Ovary (tissue), 9 donors: ENCODE results near the gene SPEN. TPM values are rescaled to one million over a fixed set of nuclear protein-coding genes. Genes with fewer than 3 reads are reported as not detected.

Source experiments
- DNase-seq, 5 donors: peaks; one replicate each; pipeline ENCODE4 v3.0.0-alpha.2; 2019 to 2020
- H3K27ac ChIP-seq, 2 donors: fragments of 200-600 bp; one replicate each; pipeline versions ENCODE4 v1.5.1 to v1.8.0; 2019 to 2022
- H3K27me3 ChIP-seq: fragments of 200-600 bp; one replicate; pipeline ENCODE4 v1.8.0; 2022
- H3K36me3 ChIP-seq: fragments of 200-600 bp; sonication (generic); one replicate; pipeline ENCODE4 v1.5.1; 2019
- H3K4me1 ChIP-seq: one replicate; pipeline ENCODE4 v1.8.1; 2013; ENCODE audit warnings: mild to moderate bottlenecking, moderate library complexity; ENCODE audit not compliant: insufficient read depth
- H3K4me3 ChIP-seq: fragments of 200-600 bp; sonication (generic); one replicate; pipeline ENCODE4 v1.5.1; 2017
- H3K9me3 ChIP-seq, 2 donors: fragments of 200-600 bp in 1 of 2; sonication (generic) in 1 of 2; one replicate each; pipeline versions ENCODE4 v1.5.1 to v1.8.1; 2013 to 2019; ENCODE audit warnings: mild to moderate bottlenecking in 1 of 2, moderate library complexity in 1 of 2
- EP300 ChIP-seq: sonication (generic); formaldehyde crosslinking; IDR thresholded peaks from one replicate; pipeline ENCODE4 v1.6.1; 2017; ENCODE audit warnings: antibody characterized with exemption
- POLR2A ChIP-seq: fragments of 450-650 bp; IDR thresholded peaks from one replicate; pipeline ENCODE4 v1.6.1; 2017; ENCODE audit warnings: antibody characterized with exemption, mild to moderate bottlenecking, moderate library complexity
- WGBS, 3 donors: extraction: QIAGEN DNeasy Blood & Tissue Kit in 1 of 3; methylation state at CpG; one replicate each; pipeline versions ENCODE4 v1.1.5 to v1.1.7; 2013 to 2017; 5-methylcytosine and 5-hydroxymethylcytosine counted together
- intact Hi-C, 4 donors: fragments of 100-400 bp; cut with DNase I; formaldehyde crosslinking; loops; one replicate each; pipeline versions ENCODE4 v1.11.0 to v1.15.1; 2022 to 2023
- polyA plus RNA-seq, 2 donors: library from polyadenylated mRNA; stranded (reverse); fragments of 200-250 nt in 1 of 2; fragments of 350-450 nt in 1 of 2; fragmentation: Illumina TruSeq in 1 of 2; extraction: RNeasy Lipid Tissue Mini Kit (QIAGEN cat#74804) in 1 of 2; gene quantifications; one replicate each; pipeline ENCODE4 v1.2.3, GENCODE V29; 2013 to 2014
- total RNA-seq, 7 donors: library from RNA; depleted of rRNA in 2 of 7; stranded (reverse); fragments of >200 nt in 2 of 7; fragmentation: NEBNext Ultra II Directional in 3 of 7; extraction: Animal tissue kit (Norgen Biotek cat#: 25700) in 3 of 7; gene quantifications; one replicate each; pipeline versions ENCODE4 v1.1.0 to v1.2.4, GENCODE V29; 2016 to 2023
- TF ChIP-seq, protein P1 (sequence below), 3 donors: fragments of 450-650 bp in 2 of 3; fragments of 200-600 bp in 1 of 3; IDR thresholded peaks; one replicate each; pipeline versions ENCODE4 v1.5.1 to v1.8.0; 2016 to 2022; ENCODE audit warnings: antibody characterized with exemption in 3 of 3, mild to moderate bottlenecking in 1 of 3
- donor health status: DM: no; HTN: no; CAD: no; lungs with moderate emphysema.
- donor health status: DM: no; HTN: no; CAD: no.
- donor health status: Bipolar disorder and iron deficiency.
- donor health status: DM: yes; HTN: yes; CAD: no.
- donor health status: DM: no; HTN: no; CAD: no.
- donor health status: DM: yes; HTN: yes; CAD: no.

The SPEN gene
- total and polyA plus RNA-seq, 9 donors: 30.5 to 93.2 (median 62.9) TPM

- DNase-seq: peak in 1 of 5 donors; percentile 37
- WGBS, 3 donors: 70 to 74% (median 70%) methylated on average over 9 to 14 of the region's 14 CpGs
- TF ChIP-seq EP300 (no peak), POLR2A (no peak)
- TF ChIP-seq, protein P1, sequence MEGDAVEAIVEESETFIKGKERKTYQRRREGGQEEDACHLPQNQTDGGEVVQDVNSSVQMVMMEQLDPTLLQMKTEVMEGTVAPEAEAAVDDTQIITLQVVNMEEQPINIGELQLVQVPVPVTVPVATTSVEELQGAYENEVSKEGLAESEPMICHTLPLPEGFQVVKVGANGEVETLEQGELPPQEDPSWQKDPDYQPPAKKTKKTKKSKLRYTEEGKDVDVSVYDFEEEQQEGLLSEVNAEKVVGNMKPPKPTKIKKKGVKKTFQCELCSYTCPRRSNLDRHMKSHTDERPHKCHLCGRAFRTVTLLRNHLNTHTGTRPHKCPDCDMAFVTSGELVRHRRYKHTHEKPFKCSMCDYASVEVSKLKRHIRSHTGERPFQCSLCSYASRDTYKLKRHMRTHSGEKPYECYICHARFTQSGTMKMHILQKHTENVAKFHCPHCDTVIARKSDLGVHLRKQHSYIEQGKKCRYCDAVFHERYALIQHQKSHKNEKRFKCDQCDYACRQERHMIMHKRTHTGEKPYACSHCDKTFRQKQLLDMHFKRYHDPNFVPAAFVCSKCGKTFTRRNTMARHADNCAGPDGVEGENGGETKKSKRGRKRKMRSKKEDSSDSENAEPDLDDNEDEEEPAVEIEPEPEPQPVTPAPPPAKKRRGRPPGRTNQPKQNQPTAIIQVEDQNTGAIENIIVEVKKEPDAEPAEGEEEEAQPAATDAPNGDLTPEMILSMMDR (IDR thresholded peaks at IDR 0.05): no peak
- Histone ChIP-seq H3K4me1 (peaks cover 9% of the 10 kb centered on the region), H3K9me3 (no peaks in the 10 kb centered on the region), H3K27ac (peak overlapping the region in 1 of 2 donors; percentile 54), H3K27me3 (no peaks in the 10 kb centered on the region), H3K4me3 (no peak overlapping the region), H3K36me3 (no peaks in the 10 kb centered on the region)
- intact Hi-C loops: no loop called here
Observed at GRCh38 chr1:15937706-15938168, 90.2 kb downstream of the SPEN start.

- H3K27ac ChIP-seq: peak overlapping the region; percentile 49 to 54
- no peaks in the 10 kb centered on the region for H3K36me3 ChIP-seq
- H3K4me1 ChIP-seq: peaks cover 9% of the 10 kb centered on the region
- H3K4me3 ChIP-seq: no peak overlapping the region
- no peak for TF ChIP-seq POLR2A
- no peak for TF ChIP-seq EP300
- TF ChIP-seq, protein P1 (IDR thresholded peaks at IDR 0.05): no peak
- 89 to 91% (median 91%) methylated on average over 8 of the region's 8 CpGs for WGBS, 3 donors
- peak in 1 of 5 donors; percentile 25 for DNase-seq
- no peaks in the 10 kb centered on the region for H3K27me3 ChIP-seq
- intact Hi-C loops: no loop called here
- no peaks in the 10 kb centered on the region for H3K9me3 ChIP-seq
Observed at GRCh38 chr1:15938628-15939161, 91.2 kb downstream of the SPEN start.

DNA sequence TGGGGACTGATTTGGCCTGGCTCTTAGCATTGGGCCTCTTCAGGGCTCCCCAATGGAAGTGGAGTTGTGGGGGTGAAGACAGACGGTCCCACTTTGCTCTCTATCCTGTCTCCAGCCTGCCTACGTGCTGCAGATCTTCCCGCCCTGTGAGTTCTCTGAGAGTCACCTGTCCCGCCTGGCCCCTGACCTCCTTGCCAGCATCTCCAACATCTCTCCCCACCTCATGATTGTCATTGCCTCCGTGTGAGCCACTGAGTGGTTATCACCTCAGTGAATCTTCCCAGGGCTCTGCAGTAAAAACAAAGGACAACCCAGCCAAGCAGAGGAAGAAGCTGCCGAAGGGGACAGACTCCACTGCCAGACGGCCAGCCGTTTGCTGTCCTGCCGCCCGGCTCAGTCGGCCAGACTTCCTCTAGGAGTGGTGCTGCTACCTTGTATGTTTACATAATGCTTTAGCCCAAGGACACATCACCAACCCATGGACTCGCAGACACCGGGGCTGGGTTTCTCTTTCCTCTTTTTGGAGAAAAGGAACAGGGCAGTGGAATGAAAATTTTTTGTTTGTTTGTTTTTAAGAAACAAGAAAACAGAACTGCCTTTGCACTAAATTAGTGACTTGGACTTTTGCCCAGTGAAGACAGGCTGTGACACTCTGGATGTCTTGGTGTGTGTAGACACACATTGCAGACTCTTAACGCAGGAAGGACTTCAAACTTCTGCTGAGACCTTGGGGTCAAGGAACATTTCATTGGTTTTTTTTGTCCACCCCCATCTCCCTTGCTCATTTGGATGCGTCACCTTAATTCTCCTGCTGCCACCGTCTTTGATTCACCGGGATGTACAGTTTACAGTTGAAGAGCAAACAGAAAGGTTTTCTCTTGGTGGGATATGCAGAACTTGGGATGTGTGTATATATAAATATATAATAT lies 91.9 kb downstream of the SPEN start:
- WGBS, 3 donors: 34 to 39% (median 36%) methylated on average over 17 of the region's 17 CpGs
- DNase-seq: peak in 3 of 5 donors; percentile 46 to 50 (median 48)
- Histone ChIP-seq H3K9me3 (no peaks in the 10 kb centered on the region), H3K4me1 (peaks cover 9% of the 10 kb centered on the region), H3K27me3 (no peaks in the 10 kb centered on the region), H3K36me3 (no peaks in the 10 kb centered on the region), H3K4me3 (no peak overlapping the region), H3K27ac (peak overlapping the region; percentile 49 to 54)
- intact Hi-C loops: loop anchor here in 1 of 4 donors (10.0 kb wide), 1 partner anchor 95 kb away; the partner anchor contains the start of gene SPEN
- TF ChIP-seq POLR2A: no peak
- TF ChIP-seq, protein P1 (IDR thresholded peaks at IDR 0.05): no peak
- TF ChIP-seq EP300: no peak

DNA sequence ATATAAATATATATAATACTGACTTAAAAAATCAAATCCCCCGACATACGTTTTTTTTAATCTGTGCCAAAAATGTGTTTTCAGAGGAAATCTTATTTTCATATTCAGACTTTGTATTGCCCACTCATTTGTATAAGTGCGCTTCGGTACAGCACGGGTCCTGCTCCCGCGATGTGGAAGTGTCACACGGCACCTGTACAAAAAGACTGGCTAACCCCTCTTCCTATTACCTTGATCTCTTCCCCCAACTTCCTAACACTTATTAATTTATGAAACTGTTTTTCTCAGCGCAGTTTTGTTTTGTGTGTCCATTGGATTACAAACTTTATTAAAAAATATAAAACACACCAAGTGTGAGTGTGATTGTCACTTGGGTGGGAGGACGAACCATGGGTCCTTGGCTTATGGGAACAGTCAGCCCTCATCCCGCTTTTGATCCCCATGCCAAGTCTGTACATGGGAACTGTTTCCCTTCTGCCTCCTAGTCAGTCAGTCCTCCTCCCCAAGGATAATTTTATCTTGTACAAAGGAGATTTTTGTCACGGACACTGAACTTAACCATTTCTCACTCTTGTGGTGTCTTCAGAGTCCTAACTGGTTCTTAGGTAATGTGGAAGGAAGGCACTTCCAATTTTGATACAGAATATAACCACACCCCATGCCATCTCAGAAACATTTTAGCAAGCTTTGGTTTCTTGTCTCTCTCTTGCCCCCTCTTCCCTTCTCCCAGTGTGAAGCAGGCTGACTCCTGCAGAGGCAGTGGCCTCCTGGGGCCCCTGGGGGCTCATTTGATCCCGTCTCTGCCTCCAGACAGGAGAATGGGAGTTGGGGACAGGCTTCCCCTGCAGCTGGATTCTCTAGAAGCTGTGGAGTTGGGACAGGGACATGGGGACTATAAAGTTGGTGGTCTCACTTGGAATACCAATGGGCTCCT lies 92.9 kb downstream of the SPEN start:
- H3K27me3 ChIP-seq: no peaks in the 10 kb centered on the region
- DNase-seq: no peak
- H3K9me3 ChIP-seq: no peaks in the 10 kb centered on the region
- H3K4me1 ChIP-seq: peaks cover 9% of the 10 kb centered on the region
- no peak overlapping the region for H3K4me3 ChIP-seq
- WGBS, 3 donors: 87 to 91% (median 88%) methylated on average over 13 of the region's 13 CpGs
- no peak overlapping the region for H3K27ac ChIP-seq
- intact Hi-C loops: loop anchor here in 1 of 4 donors (10.0 kb wide), 1 partner anchor 96 kb away; the partner anchor contains the start of gene SPEN
- no peaks in the 10 kb centered on the region for H3K36me3 ChIP-seq
- TF ChIP-seq POLR2A (no peak), EP300 (no peak)
- TF ChIP-seq, protein P1 (IDR thresholded peaks at IDR 0.05): no peak
